H9 (cell line): ENCODE results near the gene EPHX1. TPM values are rescaled to one million over a fixed set of nuclear protein-coding genes. Genes with fewer than 3 reads are reported as not detected.

ENCODE experiments used
- DNase-seq: peaks from one replicate; pipeline ENCODE4 v3.0.0-alpha.2; 2017
- H2AFZ ChIP-seq: one replicate; pipeline ENCODE4 v1.6.1; 2013; ENCODE audit warnings: mild to moderate bottlenecking, low read length, control low read depth, moderate library complexity
- H2AK5ac ChIP-seq: 2 replicates; pipeline ENCODE4 v1.6.1; 2013; ENCODE audit warnings: low read length, control low read depth, mixed read lengths; ENCODE audit not compliant: insufficient read length
- H2BK120ac ChIP-seq: one replicate; pipeline ENCODE4 v1.6.1; 2013; ENCODE audit warnings: low read depth, mild to moderate bottlenecking, low read length, control low read depth, inconsistent platforms; ENCODE audit not compliant: poor library complexity, severe bottlenecking
- H2BK12ac ChIP-seq: 2 replicates; pipeline ENCODE4 v1.6.1; 2013; ENCODE audit warnings: low read length, control low read depth, mixed read lengths, low read depth; ENCODE audit not compliant: insufficient read length
- H2BK15ac ChIP-seq: 2 replicates; pipeline ENCODE4 v1.6.1; 2013; ENCODE audit warnings: low read depth, low read length, control low read depth
- H2BK20ac ChIP-seq: one replicate; pipeline ENCODE4 v1.6.1; 2013; ENCODE audit warnings: low read depth, mild to moderate bottlenecking, low read length, control low read depth, inconsistent platforms; ENCODE audit not compliant: poor library complexity, severe bottlenecking
- H2BK5ac ChIP-seq: 2 replicates; pipeline ENCODE4 v1.6.1; 2013; ENCODE audit warnings: low read length, control low read depth, mixed read lengths; ENCODE audit not compliant: insufficient read length
- H3K14ac ChIP-seq: 2 replicates; pipeline ENCODE4 v1.6.1; 2013; ENCODE audit warnings: low read length, control low read depth; ENCODE audit not compliant: insufficient read depth
- H3K18ac ChIP-seq: 2 replicates; pipeline ENCODE4 v1.6.1; 2013; ENCODE audit warnings: low read depth, mild to moderate bottlenecking, mixed read lengths, low read length, control low read depth; ENCODE audit not compliant: insufficient read length
- H3K23ac ChIP-seq: 2 replicates; pipeline ENCODE4 v1.6.1; 2013; ENCODE audit warnings: low read length, control low read depth, mixed read lengths, low read depth; ENCODE audit not compliant: insufficient read length
- H3K23me2 ChIP-seq: 2 replicates; pipeline ENCODE4 v1.6.1; 2013; ENCODE audit warnings: low read depth, mild to moderate bottlenecking, mixed read lengths, low read length, control low read depth; ENCODE audit not compliant: insufficient read length, poor library complexity, severe bottlenecking
- H3K27ac ChIP-seq: 2 replicates; pipeline ENCODE4 v1.5.1; 2013; ENCODE audit warnings: low read length, control low read depth, mixed read lengths, low read depth; ENCODE audit not compliant: insufficient read length
- H3K27me3 ChIP-seq: 2 replicates; pipeline ENCODE4 v1.6.1; 2013; ENCODE audit warnings: low read length, control low read depth, inconsistent platforms; ENCODE audit not compliant: insufficient read depth
- H3K4ac ChIP-seq: 2 replicates; pipeline ENCODE4 v1.6.1; 2013; ENCODE audit warnings: low read depth, mild to moderate bottlenecking, control low read depth, inconsistent platforms, low read length, moderate library complexity
- H3K4me1 ChIP-seq: 2 replicates; pipeline ENCODE4 v1.6.1; 2013; ENCODE audit warnings: low read length, control low read depth, inconsistent platforms; ENCODE audit not compliant: insufficient read depth
- H3K4me2 ChIP-seq: 2 replicates; pipeline ENCODE4 v1.6.1; 2013; ENCODE audit warnings: low read length, control low read depth, mixed read lengths; ENCODE audit not compliant: insufficient read length, insufficient read depth
- H3K56ac ChIP-seq: 2 replicates; pipeline ENCODE4 v1.6.1; 2013; ENCODE audit warnings: low read depth, mild to moderate bottlenecking, mixed read lengths, low read length, control low read depth; ENCODE audit not compliant: insufficient read length
- H3K79me1 ChIP-seq: 2 replicates; pipeline ENCODE4 v1.6.1; 2013; ENCODE audit warnings: low read depth, mild to moderate bottlenecking, moderate library complexity, low read length, control low read depth, inconsistent platforms; ENCODE audit not compliant: insufficient read depth, poor library complexity, severe bottlenecking
- H3K79me2 ChIP-seq: 2 replicates; pipeline ENCODE4 v1.6.1; 2013; ENCODE audit warnings: low read length, control low read depth, inconsistent platforms; ENCODE audit not compliant: insufficient read depth
- H3K9ac ChIP-seq: 2 replicates; pipeline ENCODE4 v1.6.1; 2013; ENCODE audit warnings: low read length, control low read depth, mixed read lengths; ENCODE audit not compliant: insufficient read length; ENCODE audit errors: extremely low read depth
- H3K9me3 ChIP-seq: one replicate; pipeline ENCODE4 v1.6.1; 2013; ENCODE audit warnings: low read depth, low read length, inconsistent platforms; ENCODE audit not compliant: control insufficient read depth
- H3T11ph ChIP-seq: one replicate; pipeline ENCODE4 v1.6.1; 2013; ENCODE audit warnings: mild to moderate bottlenecking, low read length, control low read depth, inconsistent platforms
- H4K20me1 ChIP-seq: one replicate; pipeline ENCODE4 v1.6.1; 2013; ENCODE audit not compliant: control insufficient read depth, insufficient read length, insufficient read depth
- H4K5ac ChIP-seq: 2 replicates; pipeline ENCODE4 v1.6.1; 2013; ENCODE audit warnings: low read depth, mild to moderate bottlenecking, mixed read lengths, low read length, control low read depth; ENCODE audit not compliant: insufficient read length
- H4K8ac ChIP-seq: replicated peaks from 2 replicates; pipeline ENCODE4 v1.6.1; 2013; ENCODE audit warnings: low read length, control low read depth, mixed read lengths, low read depth; ENCODE audit not compliant: insufficient read length
- H4K91ac ChIP-seq: 2 replicates; pipeline ENCODE4 v1.6.1; 2013; ENCODE audit warnings: low read depth, mild to moderate bottlenecking, moderate library complexity, mixed read lengths, low read length, control low read depth; ENCODE audit not compliant: insufficient read length
- H3K27ac Mint-ChIP-seq, 3 experiments: 2 replicates in 2 of 3; 3 replicates in 1 of 3; pipeline ENCODE4 v1.8.0; 2020 to 2021; ENCODE audit warnings: mixed read lengths in 3 of 3, mild to moderate bottlenecking in 1 of 3, moderate library complexity in 1 of 3
- H3K27me3 Mint-ChIP-seq: 2 replicates; pipeline ENCODE4 v1.8.0; 2021; ENCODE audit warnings: low read depth, mild to moderate bottlenecking, moderate library complexity, mixed read lengths
- H3K36me3 Mint-ChIP-seq, 3 experiments: 2 replicates in 2 of 3; 3 replicates in 1 of 3; pipeline ENCODE4 v1.8.0; 2020 to 2021; ENCODE audit warnings: low read depth in 3 of 3, mixed read lengths in 3 of 3; ENCODE audit not compliant: insufficient read depth in 1 of 3
- H3K4me1 Mint-ChIP-seq, 2 experiments: 2 replicates each; pipeline ENCODE4 v1.8.0; 2020; ENCODE audit warnings: mixed read lengths in 2 of 2
- H3K4me3 Mint-ChIP-seq, 2 experiments: 2 replicates in 1 of 2; 3 replicates in 1 of 2; pipeline ENCODE4 v1.8.0; 2020 to 2021; ENCODE audit warnings: mild to moderate bottlenecking in 2 of 2, mixed read lengths in 2 of 2, moderate library complexity in 1 of 2
- H3K9me3 Mint-ChIP-seq, 2 experiments: 2 replicates in 1 of 2; 3 replicates in 1 of 2; pipeline ENCODE4 v1.8.0; 2020; ENCODE audit warnings: mild to moderate bottlenecking in 2 of 2, mixed read lengths in 2 of 2, moderate library complexity in 1 of 2
- CTCF ChIP-seq: fragments of 200-600 bp; sonication (generic); conservative IDR thresholded peaks from 3 replicates; pipeline ENCODE4 v1.8.0; 2021; ENCODE audit warnings: antibody characterized with exemption, mild to moderate bottlenecking
- WGBS: extraction: QIAGEN DNeasy Blood & Tissue Kit; methylation state at CpG from one replicate; pipeline ENCODE4 v1.1.7; 2013; ENCODE audit warnings: missing lambda C conversion rate, low lambda C conversion rate, mixed read lengths; ENCODE audit not compliant: insufficient read length; ENCODE audit errors: extremely low coverage; 5-methylcytosine and 5-hydroxymethylcytosine counted together
- total RNA-seq: library from RNA; stranded (reverse); gene quantifications from 2 replicates; pipeline ENCODE4 v1.2.1, GENCODE V29; 2021

Gene EPHX1
- total RNA-seq, 1 experiment from 2014 or later: 40.6 TPM

- no peak overlapping the region for H3K4me3 Mint-ChIP-seq
- no peak overlapping the region for H3K9ac ChIP-seq
- no peak overlapping the region for H3K56ac ChIP-seq
- no peak overlapping the region for H2BK15ac ChIP-seq
- no peak for DNase-seq
- peaks cover 38 to 92% (median 43%) of the 10 kb centered on the region in 3 experiments; a peak in 6 of 7 replicates for H3K36me3 Mint-ChIP-seq
- no CpG with 5 or more reads among the region's 13 CpGs for WGBS
- H3K18ac ChIP-seq: no peak overlapping the region
- no peaks in the 10 kb centered on the region for H3K79me2 ChIP-seq
- H3K14ac ChIP-seq: no peak overlapping the region
- no peaks in the 10 kb centered on the region for H3K9me3 ChIP-seq
- H3K4ac ChIP-seq: no peak overlapping the region
- H4K20me1 ChIP-seq: no peaks in the 10 kb centered on the region
- H3K4me2 ChIP-seq: no peak overlapping the region
- no peak overlapping the region for H2BK5ac ChIP-seq
- H2BK20ac ChIP-seq: no peak overlapping the region
- no peaks in the 10 kb centered on the region for H3K79me1 ChIP-seq
- H4K8ac ChIP-seq: no peak overlapping the region
- no peak overlapping the region for H3T11ph ChIP-seq
- H2BK120ac ChIP-seq: no peak overlapping the region
- no peaks in the 10 kb centered on the region for H3K23me2 ChIP-seq
- H3K4me1 Mint-ChIP-seq: no peaks in the 10 kb centered on the region
- H3K27ac ChIP-seq: no peak overlapping the region
- no peak overlapping the region for H4K5ac ChIP-seq
- H3K27ac Mint-ChIP-seq: no peak overlapping the region
- H3K23ac ChIP-seq: no peak overlapping the region
- no peak overlapping the region for H2BK12ac ChIP-seq
- no peak for TF ChIP-seq CTCF
- H2AK5ac ChIP-seq: no peak overlapping the region
- no peaks in the 10 kb centered on the region for H3K27me3 ChIP-seq
- H3K4me1 ChIP-seq: no peaks in the 10 kb centered on the region
- H4K91ac ChIP-seq: no peak overlapping the region
- H3K9me3 Mint-ChIP-seq: no peaks in the 10 kb centered on the region
- no peak overlapping the region for H2AFZ ChIP-seq
- no peaks in the 10 kb centered on the region for H3K27me3 Mint-ChIP-seq
These were observed 52.1 kb downstream of the EPHX1 start for GRCh38 chr1:225861834-225862580.
